Activated CD8-positive, alpha-beta memory T cell treated with anti-CD3 and anti-CD28 coated beads for 1 hour (primary cell): ENCODE results near the gene PES1.
"Not testable (repeated sequence)": the region's sequence is repeated elsewhere in the genome, so short reads cannot be mapped to it uniquely, and the experiment has no call there.

Experiments used
- DNase-seq, 2 donors: peaks; one replicate each; pipeline ENCODE4 v3.0.0-alpha.2; 2020; ENCODE audit warnings: low read depth in 1 of 2; ENCODE audit errors: extremely low read depth in 1 of 2

Gene PES1

GRCh38 chr22:30609260-30610185, 17.8 kb upstream of the PES1 start:
- DNase-seq = no peak

- DNase-seq = no peak
These were observed 16.2 kb upstream of the PES1 start for GRCh38 chr22:30607939-30608338.

- DNase-seq = no peak
These were observed 15.7 kb upstream of the PES1 start for GRCh38 chr22:30607300-30607930.

- no peak for DNase-seq
These were observed 15.0 kb upstream of the PES1 start, which contains the start of gene TCN2 for GRCh38 chr22:30606455-30607299. TSS of gene TCN2 (plus strand) at chr22:30607174. CDS start at chr22:30607332, 158 bp downstream.

GRCh38 chr22:30605449-30606110, 13.9 kb upstream of the PES1 start:
- no peak for DNase-seq

- DNase-seq = no peak
These were observed 13.0 kb upstream of the PES1 start for GRCh38 chr22:30604723-30605122.

GRCh38 chr22:30603801-30604200, 12.1 kb upstream of the PES1 start:
- DNase-seq = no peak

- no peak for DNase-seq
These were observed 10.3 kb upstream of the PES1 start for GRCh38 chr22:30602049-30602448.

GRCh38 chr22:30601464-30601863, 9.8 kb upstream of the PES1 start:
- no peak for DNase-seq

- no peak for DNase-seq
These were observed 9.2 kb upstream of the PES1 start for GRCh38 chr22:30600921-30601320.

- no peak for DNase-seq
These were observed 7.3 kb upstream of the PES1 start for GRCh38 chr22:30598986-30599385.

GRCh38 chr22:30596886-30597285, 5.2 kb upstream of the PES1 start:
- DNase-seq = no peak

- DNase-seq = no peak
These were observed 4.5 kb upstream of the PES1 start for GRCh38 chr22:30596199-30596598.

GRCh38 chr22:30592360-30592713, 627 bp upstream of the PES1 start:
- not testable (repeated sequence) for DNase-seq

- DNase-seq = no peak
These were observed 521 bp downstream of the PES1 start for GRCh38 chr22:30591191-30591587.

GRCh38 chr22:30586414-30586813, 5.3 kb downstream of the PES1 start:
- no peak for DNase-seq

GRCh38 chr22:30584441-30584840, 7.3 kb downstream of the PES1 start:
- no peak for DNase-seq

GRCh38 chr22:30582788-30583545, 8.7 kb downstream of the PES1 start:
- DNase-seq = no peak

- no peak for DNase-seq
These were observed 9.7 kb downstream of the PES1 start for GRCh38 chr22:30582051-30582450.

- no peak for DNase-seq
These were observed 10.8 kb downstream of the PES1 start for GRCh38 chr22:30580896-30581295.
